Calu3 (cell line): ENCODE data around the gene TLL2. TPM values are rescaled to one million over a fixed set of nuclear protein-coding genes. Genes with fewer than 3 reads are reported as not detected.

ENCODE experiments used
- BruUV-seq: library from RNA; stranded (reverse); fragments of 400-500 nt; replicated peaks from 2 replicates; lab custom pipeline; 2021; lab: Mats Ljungman, UMichigan
- CTCF ChIA-PET: fragments of 300-600 bp; sonication (Branson Sonifier 250); formaldehyde crosslinking; loops from one replicate; lab custom pipeline; 2022; ENCODE audit warnings: antibody characterized with exemption; lab: Charles Lee
- DNase-seq: peaks from one replicate; pipeline ENCODE4 v3.0.0; 2022
- H3K27ac Mint-ChIP-seq: one replicate; pipeline ENCODE4 v1.8.0; 2022; ENCODE audit warnings: mixed read lengths; ENCODE audit not compliant: unreplicated experiment
- H3K27me3 Mint-ChIP-seq: one replicate; pipeline ENCODE4 v1.8.0; 2022; ENCODE audit warnings: mixed read lengths; ENCODE audit not compliant: unreplicated experiment
- H3K36me3 Mint-ChIP-seq: one replicate; pipeline ENCODE4 v1.8.0; 2022; ENCODE audit warnings: mild to moderate bottlenecking, moderate library complexity, mixed read lengths; ENCODE audit not compliant: insufficient read depth, unreplicated experiment
- H3K4me1 Mint-ChIP-seq: one replicate; pipeline ENCODE4 v1.8.0; 2022; ENCODE audit warnings: mild to moderate bottlenecking, low read depth, mixed read lengths; ENCODE audit not compliant: unreplicated experiment
- H3K4me3 Mint-ChIP-seq: one replicate; pipeline ENCODE4 v1.8.0; 2022; ENCODE audit warnings: mild to moderate bottlenecking, low read depth, moderate library complexity, mixed read lengths; ENCODE audit not compliant: unreplicated experiment
- H3K9me3 Mint-ChIP-seq: one replicate; pipeline ENCODE4 v1.8.0; 2022; ENCODE audit warnings: low read depth, mixed read lengths; ENCODE audit not compliant: unreplicated experiment
- intact Hi-C: fragments of 100-400 bp; cut with micrococcal nuclease; formaldehyde crosslinking; loops from one replicate; pipeline ENCODE4 v1.10.0; 2022; ENCODE audit not compliant: unreplicated experiment
- total RNA-seq: library from RNA; stranded (reverse); gene quantifications from 2 replicates; pipeline ENCODE4 v1.2.3, GENCODE V29; 2022
- TF ChIP-seq, protein P1 (sequence below): fragments of 200-600 bp; IDR thresholded peaks from one replicate; pipeline ENCODE4 v1.8.0; 2022; ENCODE audit warnings: antibody characterized with exemption; ENCODE audit not compliant: unreplicated experiment

The TLL2 gene
- total RNA-seq, 1 experiment from 2014 or later = 0.66 TPM

DNA sequence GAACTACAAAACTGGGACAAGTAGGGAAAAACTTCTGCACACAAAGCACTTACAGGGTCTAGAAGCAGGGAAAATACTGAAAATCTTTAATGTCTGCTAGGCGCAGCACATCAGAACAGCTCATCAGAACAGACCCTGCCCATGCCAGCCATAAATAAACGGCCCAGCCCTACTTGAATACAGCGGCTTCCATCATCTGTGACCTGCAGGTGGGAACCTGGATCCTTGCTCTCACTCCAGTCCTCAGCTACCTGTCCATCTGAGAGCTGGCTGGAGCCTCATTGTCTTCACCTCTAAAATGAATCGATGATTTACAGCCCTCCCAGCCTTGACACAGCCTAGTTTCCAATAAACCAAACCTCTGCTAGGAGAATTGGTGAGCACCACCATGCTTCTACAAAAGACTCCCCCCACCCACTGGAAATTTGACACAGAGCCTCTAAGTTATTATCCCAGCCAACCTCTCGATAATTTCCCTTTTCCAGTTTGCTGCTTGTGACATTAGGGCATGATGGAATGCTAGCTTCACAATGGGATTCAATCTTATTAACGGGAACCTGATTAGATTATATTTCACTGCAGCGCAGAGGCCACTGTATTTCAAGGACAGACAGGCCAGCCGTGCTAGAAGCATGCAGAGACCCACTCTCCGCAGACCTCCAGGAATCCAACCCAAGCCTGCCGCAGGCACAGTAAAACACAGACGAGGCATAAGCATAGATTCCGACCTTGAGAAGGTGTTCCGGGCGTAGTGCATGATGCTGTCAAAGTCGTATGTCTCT is 93.3 kb downstream of the TLL2 start:
- Mint-ChIP-seq H3K4me1 (no peaks in the 10 kb centered on the region), H3K27ac (no peak overlapping the region), H3K27me3 (peaks cover 29% of the 10 kb centered on the region), H3K36me3 (no peaks in the 10 kb centered on the region), H3K4me3 (no peak overlapping the region), H3K9me3 (no peaks in the 10 kb centered on the region)
- CTCF ChIA-PET = no interaction called here
- BruUV-seq = no TSS peak
- no peak for DNase-seq
- TF ChIP-seq, protein P1, sequence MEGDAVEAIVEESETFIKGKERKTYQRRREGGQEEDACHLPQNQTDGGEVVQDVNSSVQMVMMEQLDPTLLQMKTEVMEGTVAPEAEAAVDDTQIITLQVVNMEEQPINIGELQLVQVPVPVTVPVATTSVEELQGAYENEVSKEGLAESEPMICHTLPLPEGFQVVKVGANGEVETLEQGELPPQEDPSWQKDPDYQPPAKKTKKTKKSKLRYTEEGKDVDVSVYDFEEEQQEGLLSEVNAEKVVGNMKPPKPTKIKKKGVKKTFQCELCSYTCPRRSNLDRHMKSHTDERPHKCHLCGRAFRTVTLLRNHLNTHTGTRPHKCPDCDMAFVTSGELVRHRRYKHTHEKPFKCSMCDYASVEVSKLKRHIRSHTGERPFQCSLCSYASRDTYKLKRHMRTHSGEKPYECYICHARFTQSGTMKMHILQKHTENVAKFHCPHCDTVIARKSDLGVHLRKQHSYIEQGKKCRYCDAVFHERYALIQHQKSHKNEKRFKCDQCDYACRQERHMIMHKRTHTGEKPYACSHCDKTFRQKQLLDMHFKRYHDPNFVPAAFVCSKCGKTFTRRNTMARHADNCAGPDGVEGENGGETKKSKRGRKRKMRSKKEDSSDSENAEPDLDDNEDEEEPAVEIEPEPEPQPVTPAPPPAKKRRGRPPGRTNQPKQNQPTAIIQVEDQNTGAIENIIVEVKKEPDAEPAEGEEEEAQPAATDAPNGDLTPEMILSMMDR = no peak
- intact Hi-C loops = no loop called here

DNA sequence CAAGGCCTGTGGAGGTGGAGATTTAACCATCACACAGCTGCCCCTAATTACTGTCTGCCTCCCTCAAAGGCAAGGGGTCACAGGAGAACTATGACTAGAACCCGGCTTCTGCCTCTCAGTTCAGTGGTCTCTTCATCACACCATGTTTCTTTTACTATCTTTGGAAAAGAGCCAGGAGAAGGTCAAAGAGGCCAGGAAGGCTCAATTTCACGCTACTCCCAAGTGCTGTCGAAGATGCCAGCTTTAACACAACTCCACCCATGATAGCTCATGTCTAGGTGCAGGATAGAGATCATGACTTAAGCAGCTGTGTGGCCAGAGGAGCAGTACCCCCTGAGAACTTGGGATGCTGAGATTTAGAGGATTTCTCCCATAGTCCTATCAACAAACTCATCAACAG is 94.4 kb downstream of the TLL2 start:
- H3K27ac Mint-ChIP-seq = no peak overlapping the region
- BruUV-seq = no TSS peak
- DNase-seq = no peak
- H3K36me3 Mint-ChIP-seq = no peaks in the 10 kb centered on the region
- no peaks in the 10 kb centered on the region for H3K9me3 Mint-ChIP-seq
- TF ChIP-seq, protein P1 = no peak
- peaks cover 19% of the 10 kb centered on the region for H3K27me3 Mint-ChIP-seq
- intact Hi-C loops = no loop called here
- H3K4me1 Mint-ChIP-seq = no peaks in the 10 kb centered on the region
- H3K4me3 Mint-ChIP-seq = no peak overlapping the region
- CTCF ChIA-PET = no interaction called here

DNA sequence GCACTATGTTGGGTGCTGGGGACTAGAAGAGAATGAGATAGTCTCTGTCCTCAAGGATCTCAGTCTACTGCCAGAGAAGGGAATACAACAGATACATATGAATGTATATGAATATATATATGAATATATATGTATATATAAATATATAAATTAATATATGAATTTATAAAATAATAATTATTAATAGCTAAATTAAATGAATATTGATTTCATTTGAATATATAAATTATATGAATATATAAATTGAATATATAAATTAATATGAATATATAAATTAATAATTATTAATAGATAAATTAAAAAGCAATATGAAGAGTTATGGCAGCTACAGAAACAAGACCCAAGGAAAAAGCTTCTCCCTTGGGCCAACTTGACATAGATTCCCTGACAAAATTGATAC is 95.1 kb downstream of the TLL2 start:
- no peak overlapping the region for H3K4me3 Mint-ChIP-seq
- H3K27ac Mint-ChIP-seq = no peak overlapping the region
- TF ChIP-seq, protein P1 = no peak
- H3K9me3 Mint-ChIP-seq = no peaks in the 10 kb centered on the region
- H3K27me3 Mint-ChIP-seq = peaks cover 19% of the 10 kb centered on the region
- no TSS peak for BruUV-seq
- H3K4me1 Mint-ChIP-seq = no peaks in the 10 kb centered on the region
- intact Hi-C loops = no loop called here
- DNase-seq = no peak
- H3K36me3 Mint-ChIP-seq = no peaks in the 10 kb centered on the region
- CTCF ChIA-PET = no interaction called here

DNA sequence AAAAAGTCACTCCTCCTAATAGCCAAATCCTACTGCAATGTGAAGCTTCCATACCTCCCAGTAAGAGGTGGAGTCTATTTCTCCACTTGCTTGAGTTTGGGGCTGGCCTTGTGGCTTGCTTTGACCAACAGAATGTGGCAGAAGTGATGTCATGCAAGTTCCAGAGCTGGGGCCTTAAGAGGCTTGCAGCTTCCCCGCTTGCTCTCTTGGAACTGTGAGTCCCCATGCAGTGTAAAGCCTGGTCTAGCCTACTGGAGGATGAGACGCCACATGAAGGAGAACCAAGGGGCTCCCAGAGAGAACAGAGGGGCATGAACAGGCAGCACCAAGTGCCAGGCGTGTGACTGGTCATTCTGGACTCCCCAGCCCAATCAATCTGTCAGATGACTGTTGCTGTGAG is 96.3 kb downstream of the TLL2 start:
- TF ChIP-seq, protein P1 = no peak
- intact Hi-C loops = no loop called here
- Mint-ChIP-seq H3K27me3 (peaks cover 19% of the 10 kb centered on the region), H3K36me3 (no peaks in the 10 kb centered on the region), H3K9me3 (no peaks in the 10 kb centered on the region), H3K27ac (no peak overlapping the region), H3K4me1 (no peaks in the 10 kb centered on the region), H3K4me3 (no peak overlapping the region)
- BruUV-seq = no TSS peak
- DNase-seq = no peak
- CTCF ChIA-PET = interaction anchor here (0.6 kb wide), 1 partner anchor 356 kb away, joined by 3 read pairs; no protein-coding TSS in a partner anchor
